ENCODE data around the gene CCAR1.
"Not testable (repeated sequence)": the region's sequence is repeated elsewhere in the genome, so short reads cannot be mapped to it uniquely, and the experiment has no call there.

The CCAR1 gene

GRCh38 chr10:68759967-68760366 is 38.9 kb downstream of the CCAR1 start:
- no peak for DNase-seq (ENCODE audit: low read depth, low spot score)

DNA sequence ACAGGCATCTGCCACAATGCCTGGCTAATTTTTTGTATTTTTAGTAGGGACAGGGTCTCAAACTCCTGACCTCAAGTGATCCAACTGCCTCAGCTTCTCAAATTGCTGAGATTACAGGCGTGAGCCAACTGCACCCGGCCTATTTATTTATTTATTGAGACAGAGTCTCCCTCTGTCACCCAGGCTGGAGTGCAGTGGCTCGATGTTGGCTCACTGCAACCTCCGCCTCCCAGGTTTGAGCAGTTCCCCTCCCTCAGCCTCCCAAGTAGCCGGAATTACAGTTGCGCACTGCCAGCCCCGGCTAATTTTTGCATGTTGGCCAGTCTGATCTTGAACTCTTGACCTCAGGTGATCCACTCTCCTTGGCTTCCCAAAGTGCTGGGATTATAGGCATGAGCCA is 46.4 kb downstream of the CCAR1 start:
- not testable (repeated sequence) for DNase-seq (ENCODE audit: low read depth, low spot score)

GRCh38 chr10:68781613-68782574 is 60.9 kb downstream of the CCAR1 start:
- DNase-seq (ENCODE audit: low read depth, low spot score) = no peak

- no peak for DNase-seq (ENCODE audit: low read depth, low spot score)
These were observed 63.4 kb downstream of the CCAR1 start for GRCh38 chr10:68784476-68784875.

DNA sequence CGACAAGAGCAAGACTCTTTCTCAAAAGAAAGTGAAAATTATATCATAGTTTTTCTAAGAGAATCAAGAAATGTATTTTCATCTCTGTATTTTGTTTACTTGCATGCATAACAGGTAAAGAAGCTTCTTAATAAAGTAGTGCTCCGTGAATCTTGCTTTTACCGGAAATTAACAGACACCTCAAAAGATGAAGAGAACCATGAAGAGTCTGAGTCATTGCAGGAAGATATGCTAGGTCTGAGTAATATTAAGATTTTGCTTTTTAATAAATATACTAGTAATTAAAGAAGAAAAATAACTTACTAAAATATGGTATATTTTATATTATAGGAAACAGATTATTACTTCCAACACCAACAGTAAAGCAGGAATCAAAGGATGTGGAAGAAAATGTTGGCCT is 66.8 kb downstream of the CCAR1 start:
- no peak for DNase-seq (ENCODE audit: low read depth, low spot score)

DNA sequence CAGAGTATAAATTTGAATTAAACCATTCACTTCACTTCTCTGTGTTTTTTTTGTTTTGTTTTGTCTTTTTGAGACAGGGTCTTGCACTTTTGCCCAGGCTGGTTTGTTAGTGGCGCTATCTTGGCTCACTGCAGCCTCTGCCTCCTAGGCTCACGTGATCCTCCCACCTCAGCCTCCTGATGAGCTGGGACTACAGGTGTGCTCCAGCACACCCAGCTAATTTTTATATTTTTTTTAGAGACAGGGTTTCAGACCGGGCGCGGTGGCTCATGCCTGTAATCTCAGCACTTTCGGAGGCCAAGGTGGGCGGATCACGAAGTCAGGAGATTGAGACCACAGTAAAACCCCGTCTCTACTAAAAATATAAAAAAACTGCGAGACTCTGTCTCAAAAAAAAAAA is 69.4 kb downstream of the CCAR1 start:
- DNase-seq (ENCODE audit: low read depth, low spot score) = no peak

- no peak for DNase-seq (ENCODE audit: low read depth, low spot score)
These were observed 71.1 kb downstream of the CCAR1 start for GRCh38 chr10:68792115-68792514.

- no peak for DNase-seq (ENCODE audit: low read depth, low spot score)
These were observed 75.0 kb downstream of the CCAR1 start for GRCh38 chr10:68795886-68796532.

GRCh38 chr10:68796605-68797004 is 75.6 kb downstream of the CCAR1 start:
- no peak for DNase-seq (ENCODE audit: low read depth, low spot score)

DNA sequence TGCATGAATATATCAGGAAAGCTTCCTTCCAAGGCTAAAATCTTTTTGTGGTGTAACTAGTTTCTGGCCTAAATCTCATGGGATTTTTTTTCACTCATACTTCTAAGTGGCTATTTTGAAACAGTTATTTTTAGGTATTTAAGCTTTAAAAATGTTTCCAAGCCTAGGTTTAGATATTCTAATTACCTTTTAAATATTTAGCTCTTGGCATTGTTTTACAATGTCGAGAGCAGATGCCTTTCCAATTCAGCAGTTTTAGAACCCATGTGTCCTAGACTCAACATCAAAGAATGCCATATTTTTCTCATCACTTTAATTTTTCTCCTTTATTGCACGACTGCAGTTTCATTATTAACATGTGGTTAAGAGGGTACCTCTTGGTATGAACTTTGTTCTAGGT is 79.2 kb downstream of the CCAR1 start:
- no peak for DNase-seq (ENCODE audit: low read depth, low spot score)

- DNase-seq (ENCODE audit: low read depth, low spot score) = no peak
These were observed 83.7 kb downstream of the CCAR1 start for GRCh38 chr10:68804692-68805091.

GRCh38 chr10:68810830-68811229 is 89.8 kb downstream of the CCAR1 start:
- DNase-seq (ENCODE audit: low read depth, low spot score) = not testable (repeated sequence)

GRCh38 chr10:68811314-68812009 is 90.4 kb downstream of the CCAR1 start:
- no peak for DNase-seq (ENCODE audit: low read depth, low spot score)

- no peak for DNase-seq (ENCODE audit: low read depth, low spot score)
These were observed 91.4 kb downstream of the CCAR1 start for GRCh38 chr10:68812420-68812819.

GRCh38 chr10:68813559-68813958 is 92.5 kb downstream of the CCAR1 start:
- no peak for DNase-seq (ENCODE audit: low read depth, low spot score)

GRCh38 chr10:68816796-68817412 is 95.9 kb downstream of the CCAR1 start:
- DNase-seq (ENCODE audit: low read depth, low spot score) = no peak

DNA sequence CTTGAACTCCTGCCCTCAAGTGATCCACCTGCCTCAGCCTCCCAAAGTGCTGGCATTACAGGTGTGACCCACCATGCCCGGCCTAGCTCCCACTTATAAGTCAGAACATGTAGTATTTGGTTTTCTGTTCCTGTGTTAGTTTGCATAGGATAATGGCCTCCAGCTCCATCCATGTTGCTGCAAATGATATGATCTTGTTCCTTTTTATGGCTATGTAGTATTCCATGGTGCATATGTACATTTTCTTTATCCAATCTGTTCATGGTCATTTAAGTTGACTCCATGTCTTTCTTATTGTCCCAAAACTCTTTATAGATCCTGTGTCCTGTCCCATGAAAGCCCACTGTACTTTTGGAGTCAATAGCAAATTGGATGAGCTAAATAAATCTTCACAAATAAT is 99.3 kb downstream of the CCAR1 start:
- not testable (repeated sequence) for DNase-seq (ENCODE audit: low read depth, low spot score)

DNA sequence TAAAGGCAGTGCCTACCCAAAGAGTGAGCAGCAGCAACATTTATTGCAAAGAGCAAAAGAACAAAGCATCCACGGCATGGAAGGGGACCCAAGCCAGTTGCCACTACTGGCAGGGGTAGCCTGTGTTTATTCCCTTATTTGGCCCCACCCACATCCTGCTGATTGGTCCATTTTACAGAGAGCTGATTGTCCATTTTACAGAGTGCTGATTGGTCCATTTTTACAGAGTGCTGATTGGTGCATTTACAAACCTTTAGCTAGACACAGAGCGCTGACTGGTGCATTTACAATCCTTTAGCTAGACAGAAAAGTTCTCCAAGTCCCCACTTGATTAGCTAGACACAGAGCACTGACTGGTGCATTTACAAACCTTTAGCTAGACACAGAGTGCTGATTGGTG is 101.6 kb downstream of the CCAR1 start:
- DNase-seq (ENCODE audit: low read depth, low spot score) = not testable (repeated sequence)

DNA sequence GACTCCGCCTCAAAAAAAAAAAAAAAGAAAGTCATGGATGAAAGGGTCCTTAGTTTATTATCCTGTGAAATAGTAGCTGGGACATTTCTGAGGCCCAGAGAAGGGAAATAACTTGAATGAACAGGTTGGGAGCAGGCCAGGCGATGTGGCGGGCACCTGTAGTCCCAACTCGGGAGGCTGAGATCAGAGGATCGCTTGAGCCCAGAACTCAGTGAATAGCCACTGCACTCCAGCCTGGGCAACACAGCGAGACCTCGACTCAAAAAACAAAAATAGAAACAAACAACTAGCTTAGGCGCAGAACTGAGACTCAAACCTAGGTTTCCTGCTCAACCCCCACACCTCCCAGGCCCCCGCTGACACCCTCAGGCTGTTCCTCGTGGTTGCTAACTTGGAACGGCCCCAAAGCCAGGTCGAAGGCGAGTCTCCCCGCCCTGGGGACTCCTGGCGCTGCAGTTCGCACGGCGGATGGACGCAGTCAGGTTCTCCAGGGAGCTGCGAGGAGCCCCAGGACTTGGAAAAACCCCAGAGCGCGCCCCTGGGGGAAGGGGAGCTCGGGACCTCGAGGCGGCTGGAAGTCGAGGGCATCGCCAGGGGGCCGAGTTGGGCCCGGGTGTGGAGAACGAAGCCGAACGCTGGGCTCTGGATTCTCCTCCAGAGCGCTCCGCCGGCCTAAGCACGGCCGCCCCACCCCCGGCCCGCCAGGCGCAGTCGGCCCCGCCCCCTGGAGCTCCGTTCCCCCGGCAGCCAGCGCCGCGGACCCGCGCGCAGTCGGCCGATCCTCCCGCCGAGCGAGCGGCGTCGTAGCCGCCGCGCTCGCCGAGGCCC is 105.9 kb downstream of the CCAR1 start, which contains the start of gene STOX1:
Gene STOX1 (plus strand): TSS at position 768 of the 828 bp plus-strand sequence. CDS start 93 bp downstream, outside the sequence.
- no peak for DNase-seq (ENCODE audit: low read depth, low spot score)

DNA sequence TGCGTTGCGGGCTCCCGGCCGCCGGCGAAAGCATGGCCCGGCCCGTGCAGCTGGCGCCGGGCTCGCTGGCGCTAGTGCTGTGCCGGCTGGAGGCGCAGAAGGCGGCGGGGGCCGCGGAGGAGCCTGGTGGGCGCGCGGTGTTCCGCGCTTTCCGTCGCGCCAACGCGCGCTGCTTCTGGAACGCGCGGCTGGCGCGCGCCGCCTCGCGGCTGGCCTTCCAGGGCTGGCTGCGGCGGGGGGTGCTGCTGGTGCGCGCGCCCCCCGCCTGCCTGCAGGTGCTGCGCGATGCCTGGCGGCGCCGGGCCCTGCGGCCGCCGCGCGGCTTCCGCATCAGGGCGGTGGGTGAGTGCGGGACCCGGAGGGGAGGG is 106.5 kb downstream of the CCAR1 start:
- not testable (repeated sequence) for DNase-seq (ENCODE audit: low read depth, low spot score)

GRCh38 chr10:68828083-68828601 is 107.1 kb downstream of the CCAR1 start:
- DNase-seq (ENCODE audit: low read depth, low spot score) = not testable (repeated sequence)

Data from activated CD4-positive, CD25-positive, alpha-beta regulatory T cell treated with anti-CD3 and anti-CD28 coated beads, Interleukin-2, amount 50 U/mL, for 16 hours (primary cell).